HCT116 (cell line): ENCODE data around the gene OR13H1. TPM values are rescaled to one million over a fixed set of nuclear protein-coding genes. Genes with fewer than 3 reads are reported as not detected.
"Not testable (repeated sequence)": the region's sequence is repeated elsewhere in the genome, so short reads cannot be mapped to it uniquely, and the experiment has no call there.

Source experiments
- ATAC-seq: fragments of 200-7000 bp; cut with Tn5 transposase; 2 replicates; pipeline ENCODE4 v1.9.1; 2020; ENCODE audit warnings: mild to moderate bottlenecking, moderate library complexity
- BruUV-seq: library from RNA; stranded (reverse); fragments of 400-500 nt; replicated peaks from 2 replicates; lab custom pipeline; 2021; lab: Mats Ljungman, UMichigan
- CTCF ChIA-PET: fragments of 300-600 bp; sonication (Branson Sonifier 250); formaldehyde crosslinking; loops from one replicate; lab custom pipeline; 2021; ENCODE audit warnings: antibody characterized with exemption; lab: Charles Lee
- POLR2A ChIA-PET: fragments of 300-600, 350-600 bp; sonication (Branson Sonifier 250); formaldehyde crosslinking; loops from one replicate; lab custom pipeline; 2021; ENCODE audit warnings: antibody characterized with exemption; lab: Charles Lee
- RAD21 ChIA-PET, 2 experiments: fragments of 300-600 bp; sonication (Branson Sonifier 250); formaldehyde crosslinking; loops; one replicate each; lab custom pipeline; 2023; ENCODE audit warnings: low total read pairs in 2 of 2; ENCODE audit not compliant: uncharacterized antibody in 2 of 2, unreplicated experiment in 2 of 2, low non-redundant PET in 1 of 2; lab: Charles Lee
- DNase-seq: peaks from one replicate; pipeline ENCODE4 v3.0.0-alpha.2; 2010; ENCODE audit warnings: low read depth, low spot score
- H2AFZ ChIP-seq: fragments of 200-600 bp; shearing (Covaris generic), sonication (generic); 2 replicates; pipeline ENCODE4 v1.6.1; 2017; ENCODE audit warnings: low read depth, mixed run types, mixed read lengths, antibody characterized with exemption, low read length; ENCODE audit not compliant: poor library complexity, severe bottlenecking
- H3K27ac ChIP-seq: 2 replicates; pipeline ENCODE4 v1.5.1; 2012; ENCODE audit warnings: low read depth, low read length
- H3K27me3 ChIP-seq: fragments of 200-600 bp; sonication (generic); 2 replicates; pipeline ENCODE4 v1.6.1; 2016; ENCODE audit warnings: mixed run types, low read length, mixed read lengths; ENCODE audit not compliant: insufficient read depth
- H3K36me3 ChIP-seq, 2 experiments: fragments of 200-500 bp in 1 of 2; fragments of 200-600 bp in 1 of 2; sonication (Bioruptor generic) in 1 of 2; sonication (generic) in 1 of 2; 2 replicates each; pipeline versions ENCODE4 v1.5.1 to v1.6.1; 2014 to 2016; ENCODE audit warnings: low read length in 2 of 2, inconsistent platforms in 1 of 2, mixed read lengths in 1 of 2, mixed run types in 1 of 2; ENCODE audit not compliant: insufficient read depth in 2 of 2, control insufficient read depth in 1 of 2
- H3K4me1 ChIP-seq, 2 experiments: fragments of 200-600 bp in 1 of 2; sonication (generic) in 1 of 2; 2 replicates each; pipeline versions ENCODE4 v1.5.1 to v1.6.1; 2012 to 2017; ENCODE audit warnings: low read length in 2 of 2, inconsistent platforms in 1 of 2, mild to moderate bottlenecking in 1 of 2, mixed read lengths in 1 of 2, mixed run types in 1 of 2, moderate library complexity in 1 of 2; ENCODE audit not compliant: insufficient read depth in 2 of 2, control insufficient read depth in 1 of 2
- H3K4me2 ChIP-seq: fragments of 200-600 bp; sonication (generic); 2 replicates; pipeline ENCODE4 v1.6.1; 2017; ENCODE audit warnings: mixed run types, low read length, mixed read lengths
- H3K4me3 ChIP-seq, 2 experiments: fragments of 200-600 bp in 1 of 2; sonication (generic) in 1 of 2; replicated peaks in 1 of 2; 2 replicates each; pipeline ENCODE4 v1.5.1; 2011 to 2016; ENCODE audit warnings: low read length in 2 of 2, control low read depth in 1 of 2, low read depth in 1 of 2, mild to moderate bottlenecking in 1 of 2, mixed read lengths in 1 of 2, mixed run types in 1 of 2
- H3K79me2 ChIP-seq: fragments of 200-600 bp; sonication (generic); 2 replicates; pipeline ENCODE4 v1.6.1; 2017; ENCODE audit warnings: mild to moderate bottlenecking, mixed run types, low read length, moderate library complexity, mixed read lengths; ENCODE audit not compliant: insufficient read depth
- H3K9ac ChIP-seq: fragments of 200-600 bp; sonication (generic); 2 replicates; pipeline ENCODE4 v1.6.1; 2016; ENCODE audit warnings: low read length, mixed read lengths
- H3K9me2 ChIP-seq: fragments of 200-600 bp; sonication (generic), shearing (Covaris generic); 2 replicates; pipeline ENCODE4 v1.6.1; 2017; ENCODE audit warnings: mixed run types, mild to moderate bottlenecking, moderate library complexity; ENCODE audit not compliant: insufficient read depth
- H3K9me3 ChIP-seq, 2 experiments: fragments of 200-500 bp in 1 of 2; fragments of 200-600 bp in 1 of 2; sonication (Bioruptor generic) in 1 of 2; sonication (generic) in 1 of 2; 2 replicates each; pipeline ENCODE4 v1.6.1; 2014 to 2017; ENCODE audit warnings: low read length in 2 of 2, mixed read lengths in 2 of 2, inconsistent platforms in 1 of 2, low read depth in 1 of 2, mild to moderate bottlenecking in 1 of 2, mixed run types in 1 of 2, moderate library complexity in 1 of 2; ENCODE audit not compliant: control insufficient read depth in 1 of 2, insufficient read depth in 1 of 2
- H4K20me1 ChIP-seq: fragments of 200-600 bp; sonication (generic), shearing (Covaris generic); 2 replicates; pipeline ENCODE4 v1.6.1; 2017; ENCODE audit warnings: mixed run types, mild to moderate bottlenecking, moderate library complexity; ENCODE audit not compliant: insufficient read depth
- CBX3 ChIP-seq: IDR thresholded peaks from 2 replicates; pipeline ENCODE4 v1.6.1; 2012; ENCODE audit warnings: low read depth
- EGR1 ChIP-seq: IDR thresholded peaks from 2 replicates; pipeline ENCODE4 v1.6.1; 2012; ENCODE audit warnings: low read depth
- ELF1 ChIP-seq: IDR thresholded peaks from 2 replicates; pipeline ENCODE4 v1.6.1; 2012; ENCODE audit warnings: low read depth, borderline replicate concordance
- EZH2phosphoT487 ChIP-seq: fragments of 200-600 bp; IDR thresholded peaks from 2 replicates; pipeline ENCODE4 v1.6.1; 2018; ENCODE audit warnings: antibody characterized with exemption, borderline replicate concordance
- FOSL1 ChIP-seq: IDR thresholded peaks from 2 replicates; pipeline ENCODE4 v1.6.1; 2012; ENCODE audit warnings: low read depth
- JUND ChIP-seq: IDR thresholded peaks from 2 replicates; pipeline ENCODE4 v1.6.1; 2012
- POLR2A ChIP-seq: IDR thresholded peaks from 2 replicates; pipeline ENCODE4 v1.7.0; 2011; ENCODE audit warnings: borderline replicate concordance; ENCODE audit not compliant: insufficient read depth, insufficient read length; ENCODE audit errors: extremely low read depth
- SP1 ChIP-seq: IDR thresholded peaks from 2 replicates; pipeline ENCODE4 v1.6.1; 2012; ENCODE audit warnings: low read depth
- TCF7L2 ChIP-seq: IDR thresholded peaks from 2 replicates; pipeline ENCODE4 v1.7.0; 2011; ENCODE audit warnings: borderline replicate concordance, inconsistent platforms; ENCODE audit not compliant: insufficient read depth, insufficient read length; ENCODE audit errors: extremely low read depth
- ZNF274 ChIP-seq: fragments of 200-500 bp; sonication (Bioruptor generic); IDR thresholded peaks from 2 replicates; pipeline ENCODE4 v1.6.1; 2014; ENCODE audit warnings: mild to moderate bottlenecking, low read depth, low read length, inconsistent platforms
- intact Hi-C: fragments of 100-400 bp; cut with micrococcal nuclease; formaldehyde crosslinking; loops from 2 replicates; pipeline ENCODE4 v1.10.0; 2022
- total RNA-seq: library from RNA; stranded (reverse); gene quantifications from one replicate; pipeline ENCODE4 v1.2.1, GENCODE V29; 2021; ENCODE audit not compliant: unreplicated experiment
- TF ChIP-seq, protein P1 (sequence below), 3 experiments: fragments of 200-600 bp in 1 of 3; sonication (generic) in 1 of 3; IDR thresholded peaks in 2 of 3; conservative IDR thresholded peaks in 1 of 3; 2 replicates each; pipeline ENCODE4 v1.5.1; 2012 to 2017; ENCODE audit warnings: low read depth in 2 of 3, low read length in 2 of 3, antibody characterized with exemption in 1 of 3, borderline replicate concordance in 1 of 3, control low read depth in 1 of 3, mild to moderate bottlenecking in 1 of 3, mixed read lengths in 1 of 3, mixed run types in 1 of 3, moderate library complexity in 1 of 3; ENCODE audit not compliant: insufficient read depth in 1 of 3
- TF ChIP-seq, protein P2 (sequence below): IDR thresholded peaks from 2 replicates; pipeline ENCODE4 v1.6.1; 2012

OR13H1 gene
- total RNA-seq, 1 experiment from 2014 or later = not detected

DNA sequence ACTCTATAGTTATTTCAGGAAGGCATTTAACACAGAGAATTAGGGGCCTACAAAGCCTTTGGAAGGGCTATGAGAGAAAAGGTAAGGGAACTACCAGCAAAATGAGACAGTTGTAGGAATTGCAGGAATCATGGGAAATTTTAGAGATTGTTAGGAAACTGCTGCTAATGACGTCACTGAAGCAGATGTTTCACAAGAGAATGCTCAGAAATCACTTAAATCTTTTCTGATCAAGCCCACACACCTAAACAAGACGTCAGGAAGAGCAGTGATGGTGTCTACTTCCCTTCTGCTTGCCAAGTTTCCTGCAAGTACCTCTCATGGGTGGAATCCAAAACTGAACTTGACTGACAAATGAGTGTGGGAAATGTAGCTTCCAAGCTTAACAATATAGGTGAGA lies 5.1 kb downstream of the OR13H1 start:
- Histone ChIP-seq H3K4me1 (no peaks in the 10 kb centered on the region), H4K20me1 (no peaks in the 10 kb centered on the region), H3K9me3 (no peaks in the 10 kb centered on the region), H3K36me3 (no peaks in the 10 kb centered on the region), H3K9ac (no peak overlapping the region), H3K27me3 (no peaks in the 10 kb centered on the region), H3K4me2 (no peak overlapping the region), H3K9me2 (no peaks in the 10 kb centered on the region), H3K4me3 (no peak overlapping the region), H2AFZ (no peak overlapping the region), H3K27ac (no peak overlapping the region), H3K79me2 (no peaks in the 10 kb centered on the region)
- CTCF ChIA-PET = no interaction called here
- DNase-seq (no peak), ATAC-seq (no peak)
- POLR2A ChIA-PET = no interaction called here
- RAD21 ChIA-PET = no interaction called here
- intact Hi-C loops = no loop called here
- TF ChIP-seq ZNF274 (no peak), FOSL1 (no peak), ELF1 (no peak), SP1 (no peak), TCF7L2 (no peak), CBX3 (no peak), POLR2A (no peak), EGR1 (no peak), EZH2phosphoT487 (no peak), JUND (no peak)
- TF ChIP-seq, protein P1, sequence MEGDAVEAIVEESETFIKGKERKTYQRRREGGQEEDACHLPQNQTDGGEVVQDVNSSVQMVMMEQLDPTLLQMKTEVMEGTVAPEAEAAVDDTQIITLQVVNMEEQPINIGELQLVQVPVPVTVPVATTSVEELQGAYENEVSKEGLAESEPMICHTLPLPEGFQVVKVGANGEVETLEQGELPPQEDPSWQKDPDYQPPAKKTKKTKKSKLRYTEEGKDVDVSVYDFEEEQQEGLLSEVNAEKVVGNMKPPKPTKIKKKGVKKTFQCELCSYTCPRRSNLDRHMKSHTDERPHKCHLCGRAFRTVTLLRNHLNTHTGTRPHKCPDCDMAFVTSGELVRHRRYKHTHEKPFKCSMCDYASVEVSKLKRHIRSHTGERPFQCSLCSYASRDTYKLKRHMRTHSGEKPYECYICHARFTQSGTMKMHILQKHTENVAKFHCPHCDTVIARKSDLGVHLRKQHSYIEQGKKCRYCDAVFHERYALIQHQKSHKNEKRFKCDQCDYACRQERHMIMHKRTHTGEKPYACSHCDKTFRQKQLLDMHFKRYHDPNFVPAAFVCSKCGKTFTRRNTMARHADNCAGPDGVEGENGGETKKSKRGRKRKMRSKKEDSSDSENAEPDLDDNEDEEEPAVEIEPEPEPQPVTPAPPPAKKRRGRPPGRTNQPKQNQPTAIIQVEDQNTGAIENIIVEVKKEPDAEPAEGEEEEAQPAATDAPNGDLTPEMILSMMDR (IDR thresholded peaks at IDR 0.05 in 2 of 3, conservative IDR thresholded peaks at IDR 0.05 in 1 of 3; ENCODE audit: borderline replicate concordance in 1 of 3, insufficient read depth in 1 of 3, low read depth in 2 of 3, low read length in 2 of 3) = no peak
- TF ChIP-seq, protein P2, sequence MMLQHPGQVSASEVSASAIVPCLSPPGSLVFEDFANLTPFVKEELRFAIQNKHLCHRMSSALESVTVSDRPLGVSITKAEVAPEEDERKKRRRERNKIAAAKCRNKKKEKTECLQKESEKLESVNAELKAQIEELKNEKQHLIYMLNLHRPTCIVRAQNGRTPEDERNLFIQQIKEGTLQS = no peak
- no TSS peak for BruUV-seq

DNA sequence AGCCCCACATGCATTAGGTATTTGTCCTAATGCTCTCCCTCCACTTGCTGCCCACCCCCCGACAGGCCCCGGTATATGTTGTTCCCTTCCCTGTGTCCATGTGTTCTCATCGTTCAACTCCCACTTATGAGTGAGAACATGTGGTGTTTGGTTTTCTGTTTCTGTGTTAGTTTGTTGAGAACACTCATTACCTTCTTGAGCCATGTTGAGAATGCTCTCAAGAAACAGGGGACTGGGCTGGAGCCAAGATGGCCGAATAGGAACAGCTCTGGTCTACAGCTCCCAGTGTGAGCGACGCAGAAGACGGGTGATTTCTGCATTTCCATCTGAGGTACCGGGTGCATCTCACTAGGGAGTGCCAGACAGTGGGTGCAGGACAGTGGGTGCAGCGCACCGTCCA lies 8.6 kb downstream of the OR13H1 start:
- H3K4me1 ChIP-seq, H3K79me2 ChIP-seq, BruUV-seq, CTCF ChIA-PET, H3K4me3 ChIP-seq, H3K36me3 ChIP-seq, H3K27ac ChIP-seq, H4K20me1 ChIP-seq, H3K9ac ChIP-seq, H3K4me2 ChIP-seq, H3K9me2 ChIP-seq, RAD21 ChIA-PET, ATAC-seq, H3K9me3 ChIP-seq, intact Hi-C loops, DNase-seq, H2AFZ ChIP-seq, H3K27me3 ChIP-seq, POLR2A ChIA-PET: not testable (repeated sequence)
